HCT116 (cell line): ENCODE data around the gene FMN1. TPM values are rescaled to one million over a fixed set of nuclear protein-coding genes. Genes with fewer than 3 reads are reported as not detected.

Experiments used
- ATAC-seq: fragments of 200-7000 bp; cut with Tn5 transposase; 2 replicates; pipeline ENCODE4 v1.9.1; 2020; ENCODE audit warnings: mild to moderate bottlenecking, moderate library complexity
- BruUV-seq: library from RNA; stranded (reverse); fragments of 400-500 nt; replicated peaks from 2 replicates; lab custom pipeline; 2021; lab: Mats Ljungman, UMichigan
- CTCF ChIA-PET: fragments of 300-600 bp; sonication (Branson Sonifier 250); formaldehyde crosslinking; loops from one replicate; lab custom pipeline; 2021; ENCODE audit warnings: antibody characterized with exemption; lab: Charles Lee
- POLR2A ChIA-PET: fragments of 300-600, 350-600 bp; sonication (Branson Sonifier 250); formaldehyde crosslinking; loops from one replicate; lab custom pipeline; 2021; ENCODE audit warnings: antibody characterized with exemption; lab: Charles Lee
- RAD21 ChIA-PET, 2 experiments: fragments of 300-600 bp; sonication (Branson Sonifier 250); formaldehyde crosslinking; loops; one replicate each; lab custom pipeline; 2023; ENCODE audit warnings: low total read pairs in 2 of 2; ENCODE audit not compliant: uncharacterized antibody in 2 of 2, unreplicated experiment in 2 of 2, low non-redundant PET in 1 of 2; lab: Charles Lee
- DNase-seq: peaks from one replicate; pipeline ENCODE4 v3.0.0-alpha.2; 2010; ENCODE audit warnings: low read depth, low spot score
- H2AFZ ChIP-seq: fragments of 200-600 bp; shearing (Covaris generic), sonication (generic); 2 replicates; pipeline ENCODE4 v1.6.1; 2017; ENCODE audit warnings: low read depth, mixed run types, mixed read lengths, antibody characterized with exemption, low read length; ENCODE audit not compliant: poor library complexity, severe bottlenecking
- H3K27ac ChIP-seq: 2 replicates; pipeline ENCODE4 v1.5.1; 2012; ENCODE audit warnings: low read depth, low read length
- H3K27me3 ChIP-seq: fragments of 200-600 bp; sonication (generic); 2 replicates; pipeline ENCODE4 v1.6.1; 2016; ENCODE audit warnings: mixed run types, low read length, mixed read lengths; ENCODE audit not compliant: insufficient read depth
- H3K36me3 ChIP-seq, 2 experiments: fragments of 200-500 bp in 1 of 2; fragments of 200-600 bp in 1 of 2; sonication (Bioruptor generic) in 1 of 2; sonication (generic) in 1 of 2; 2 replicates each; pipeline versions ENCODE4 v1.5.1 to v1.6.1; 2014 to 2016; ENCODE audit warnings: low read length in 2 of 2, inconsistent platforms in 1 of 2, mixed read lengths in 1 of 2, mixed run types in 1 of 2; ENCODE audit not compliant: insufficient read depth in 2 of 2, control insufficient read depth in 1 of 2
- H3K4me1 ChIP-seq, 2 experiments: fragments of 200-600 bp in 1 of 2; sonication (generic) in 1 of 2; 2 replicates each; pipeline versions ENCODE4 v1.5.1 to v1.6.1; 2012 to 2017; ENCODE audit warnings: low read length in 2 of 2, inconsistent platforms in 1 of 2, mild to moderate bottlenecking in 1 of 2, mixed read lengths in 1 of 2, mixed run types in 1 of 2, moderate library complexity in 1 of 2; ENCODE audit not compliant: insufficient read depth in 2 of 2, control insufficient read depth in 1 of 2
- H3K4me2 ChIP-seq: fragments of 200-600 bp; sonication (generic); 2 replicates; pipeline ENCODE4 v1.6.1; 2017; ENCODE audit warnings: mixed run types, low read length, mixed read lengths
- H3K4me3 ChIP-seq, 2 experiments: fragments of 200-600 bp in 1 of 2; sonication (generic) in 1 of 2; replicated peaks in 1 of 2; 2 replicates each; pipeline ENCODE4 v1.5.1; 2011 to 2016; ENCODE audit warnings: low read length in 2 of 2, control low read depth in 1 of 2, low read depth in 1 of 2, mild to moderate bottlenecking in 1 of 2, mixed read lengths in 1 of 2, mixed run types in 1 of 2
- H3K79me2 ChIP-seq: fragments of 200-600 bp; sonication (generic); 2 replicates; pipeline ENCODE4 v1.6.1; 2017; ENCODE audit warnings: mild to moderate bottlenecking, mixed run types, low read length, moderate library complexity, mixed read lengths; ENCODE audit not compliant: insufficient read depth
- H3K9ac ChIP-seq: fragments of 200-600 bp; sonication (generic); 2 replicates; pipeline ENCODE4 v1.6.1; 2016; ENCODE audit warnings: low read length, mixed read lengths
- H3K9me2 ChIP-seq: fragments of 200-600 bp; sonication (generic), shearing (Covaris generic); 2 replicates; pipeline ENCODE4 v1.6.1; 2017; ENCODE audit warnings: mixed run types, mild to moderate bottlenecking, moderate library complexity; ENCODE audit not compliant: insufficient read depth
- H3K9me3 ChIP-seq, 2 experiments: fragments of 200-500 bp in 1 of 2; fragments of 200-600 bp in 1 of 2; sonication (Bioruptor generic) in 1 of 2; sonication (generic) in 1 of 2; 2 replicates each; pipeline ENCODE4 v1.6.1; 2014 to 2017; ENCODE audit warnings: low read length in 2 of 2, mixed read lengths in 2 of 2, inconsistent platforms in 1 of 2, low read depth in 1 of 2, mild to moderate bottlenecking in 1 of 2, mixed run types in 1 of 2, moderate library complexity in 1 of 2; ENCODE audit not compliant: control insufficient read depth in 1 of 2, insufficient read depth in 1 of 2
- H4K20me1 ChIP-seq: fragments of 200-600 bp; sonication (generic), shearing (Covaris generic); 2 replicates; pipeline ENCODE4 v1.6.1; 2017; ENCODE audit warnings: mixed run types, mild to moderate bottlenecking, moderate library complexity; ENCODE audit not compliant: insufficient read depth
- CTCF ChIP-seq, 3 experiments: fragments of 200-600 bp in 1 of 3; sonication (generic) in 1 of 3; IDR thresholded peaks in 2 of 3; conservative IDR thresholded peaks in 1 of 3; 2 replicates each; pipeline ENCODE4 v1.5.1; 2012 to 2017; ENCODE audit warnings: low read depth in 2 of 3, low read length in 2 of 3, antibody characterized with exemption in 1 of 3, borderline replicate concordance in 1 of 3, control low read depth in 1 of 3, mild to moderate bottlenecking in 1 of 3, mixed read lengths in 1 of 3, mixed run types in 1 of 3, moderate library complexity in 1 of 3; ENCODE audit not compliant: insufficient read depth in 1 of 3
- EGR1 ChIP-seq: IDR thresholded peaks from 2 replicates; pipeline ENCODE4 v1.6.1; 2012; ENCODE audit warnings: low read depth
- FOSL1 ChIP-seq: IDR thresholded peaks from 2 replicates; pipeline ENCODE4 v1.6.1; 2012; ENCODE audit warnings: low read depth
- MAX ChIP-seq: IDR thresholded peaks from 2 replicates; pipeline ENCODE4 v1.6.1; 2012
- POLR2A ChIP-seq: IDR thresholded peaks from 2 replicates; pipeline ENCODE4 v1.7.0; 2011; ENCODE audit warnings: borderline replicate concordance; ENCODE audit not compliant: insufficient read depth, insufficient read length; ENCODE audit errors: extremely low read depth
- RAD21 ChIP-seq: IDR thresholded peaks from 2 replicates; pipeline ENCODE4 v1.6.1; 2012; ENCODE audit warnings: low read depth, mild to moderate bottlenecking
- REST ChIP-seq: IDR thresholded peaks from 2 replicates; pipeline ENCODE4 v1.6.1; 2012; ENCODE audit warnings: low read depth
- ZFX ChIP-seq: fragments of 450-650 bp; IDR thresholded peaks from 2 replicates; pipeline ENCODE4 v1.6.1; 2017
- ZNF274 ChIP-seq: fragments of 200-500 bp; sonication (Bioruptor generic); IDR thresholded peaks from 2 replicates; pipeline ENCODE4 v1.6.1; 2014; ENCODE audit warnings: mild to moderate bottlenecking, low read depth, low read length, inconsistent platforms
- intact Hi-C: fragments of 100-400 bp; cut with micrococcal nuclease; formaldehyde crosslinking; loops from 2 replicates; pipeline ENCODE4 v1.10.0; 2022
- total RNA-seq: library from RNA; stranded (reverse); gene quantifications from one replicate; pipeline ENCODE4 v1.2.1, GENCODE V29; 2021; ENCODE audit not compliant: unreplicated experiment

The FMN1 gene
- total RNA-seq, 1 experiment from 2014 or later: 0.39 TPM

- Histone ChIP-seq H3K9ac (no peak overlapping the region), H4K20me1 (no peaks in the 10 kb centered on the region), H3K9me2 (no peaks in the 10 kb centered on the region), H3K27ac (no peak overlapping the region), H3K4me2 (no peak overlapping the region), H3K9me3 (no peaks in the 10 kb centered on the region), H3K27me3 (no peaks in the 10 kb centered on the region), H3K4me3 (no peak overlapping the region), H2AFZ (no peak overlapping the region), H3K4me1 (peaks cover 0 to 3% of the 10 kb centered on the region in 2 experiments; a peak in 1 of 4 replicates), H3K79me2 (no peaks in the 10 kb centered on the region), H3K36me3 (no peaks in the 10 kb centered on the region)
- ATAC-seq (no peak), DNase-seq (no peak)
- POLR2A ChIA-PET: no interaction called here
- no peak for TF ChIP-seq EGR1
- CTCF ChIA-PET: no interaction called here
- intact Hi-C loops: no loop called here
- BruUV-seq: no TSS peak
- RAD21 ChIA-PET: no interaction called here
Measured at GRCh38 chr15:32819448-32819847, 375.1 kb downstream of the FMN1 start.

GRCh38 chr15:32818758-32819447, 375.6 kb downstream of the FMN1 start:
- no TSS peak for BruUV-seq
- no peaks in the 10 kb centered on the region for H3K27me3 ChIP-seq
- no peak overlapping the region for H2AFZ ChIP-seq

More at GRCh38 chr15:32818758-32819447, 375.6 kb downstream of the FMN1 start:
- CTCF ChIA-PET: no interaction called here
- ATAC-seq: no peak
- H3K9me2 ChIP-seq: no peaks in the 10 kb centered on the region
- H3K79me2 ChIP-seq: no peaks in the 10 kb centered on the region
- POLR2A ChIA-PET: no interaction called here
- H3K4me3 ChIP-seq: no peak overlapping the region
- no peaks in the 10 kb centered on the region for H4K20me1 ChIP-seq
- RAD21 ChIA-PET: no interaction called here
- no peak for DNase-seq
- H3K9ac ChIP-seq: no peak overlapping the region
- no peaks in the 10 kb centered on the region for H3K9me3 ChIP-seq
- no peak overlapping the region for H3K4me2 ChIP-seq
- intact Hi-C loops: no loop called here
- no peaks in the 10 kb centered on the region for H3K4me1 ChIP-seq
- H3K36me3 ChIP-seq: no peaks in the 10 kb centered on the region
- no peak overlapping the region for H3K27ac ChIP-seq
- TF ChIP-seq ZFX (no peak), ZNF274 (no peak), RAD21 (no peak), FOSL1 (no peak), POLR2A (no peak), MAX (no peak), CTCF (IDR thresholded peaks at IDR 0.05 in 2 of 3, conservative IDR thresholded peaks at IDR 0.05 in 1 of 3; ENCODE audit: borderline replicate concordance in 1 of 3, insufficient read depth in 1 of 3, low read depth in 2 of 3, low read length in 2 of 3) (no peak), REST (no peak)
